ENCODE data around the gene UBXN11.

Gene UBXN11

DNA sequence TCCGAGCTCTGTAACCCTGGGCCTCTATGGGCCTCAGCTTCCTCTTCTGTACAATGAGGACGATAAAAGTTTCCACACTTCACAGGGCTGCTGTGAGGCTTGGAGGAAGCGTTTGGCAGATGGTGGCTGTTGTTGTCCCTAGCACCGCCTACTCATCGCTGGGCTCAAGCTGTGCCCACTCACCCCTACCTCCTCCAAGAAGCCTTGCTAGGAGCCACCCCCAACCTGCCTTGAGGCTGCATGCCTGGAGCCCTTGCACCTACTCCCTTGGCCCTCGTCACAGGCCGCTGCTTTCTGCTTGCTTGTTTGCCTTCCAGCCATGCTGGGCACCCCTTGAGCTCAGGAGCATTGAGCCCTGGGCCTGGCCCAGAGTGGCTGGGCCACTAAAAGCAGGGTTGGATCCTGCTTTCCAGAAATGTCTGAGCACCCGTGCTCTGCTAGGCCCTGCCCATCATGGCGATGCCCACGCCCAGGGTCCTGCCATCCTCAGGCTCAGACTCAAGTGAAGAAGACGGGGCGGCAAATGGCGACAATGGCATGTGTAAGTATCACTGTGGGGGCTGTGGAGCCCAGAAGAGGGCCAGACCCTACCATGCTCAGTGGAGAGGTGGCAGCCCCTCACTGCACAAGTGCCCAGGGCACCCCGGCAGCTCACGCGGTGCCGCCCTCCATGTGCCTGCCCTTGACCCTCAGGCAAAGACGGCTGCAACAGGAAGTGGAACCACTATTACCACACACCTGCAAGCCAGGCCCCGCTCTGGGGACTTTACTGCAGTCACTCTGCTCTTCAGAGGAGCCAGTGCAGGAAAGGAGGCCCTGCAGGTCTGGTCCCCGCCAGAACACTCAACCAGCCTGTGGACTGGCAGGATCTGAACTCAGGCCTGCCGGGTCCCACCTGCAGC, 17.0 kb downstream of the UBXN11 start:
- Histone ChIP-seq H3K4me3 (ENCODE audit: insufficient read depth in 1 of 2, low read depth in 1 of 2, low read length in 2 of 2) (no peak overlapping the region), H3K4me2 (ENCODE audit: low read length, poor library complexity, severe bottlenecking) (peak overlapping the region; percentile 8), H4K91ac (ENCODE audit: low read length) (no peak overlapping the region), H3K23ac (ENCODE audit: low read length in 2 of 2) (no peak overlapping the region), H2BK120ac (ENCODE audit: low read depth, low read length) (no peak overlapping the region), H2AK5ac (ENCODE audit: low read length, severe bottlenecking) (no peak overlapping the region), H3K27me3 (ENCODE audit: control insufficient read depth in 1 of 2, insufficient read depth in 1 of 2, low read length in 2 of 2) (no peaks in the 10 kb centered on the region), H3K14ac (ENCODE audit: low read length in 2 of 2) (no peak overlapping the region), H3K79me1 (replicated peaks; ENCODE audit: low read length, poor library complexity, severe bottlenecking) (peaks cover 8% of the 10 kb centered on the region), H3K4me1 (ENCODE audit: control insufficient read depth, insufficient read depth, low read depth, low read length) (peaks cover 57% of the 10 kb centered on the region), H2BK12ac (ENCODE audit: low read length in 2 of 2) (no peak overlapping the region), H3K9ac (ENCODE audit: low read length) (no peak overlapping the region), H3K4ac (ENCODE audit: low read depth in 1 of 2, low read length in 2 of 2) (no peak overlapping the region), H3K36me3 (ENCODE audit: control insufficient read depth in 1 of 2, insufficient read depth in 2 of 2, low read depth in 1 of 2, low read length in 2 of 2) (peaks cover 3 to 9% of the 10 kb centered on the region in 2 experiments), H2AFZ (ENCODE audit: low read depth, low read length) (no peak overlapping the region), H3K9me3 (ENCODE audit: control insufficient read depth, low read length) (no peaks in the 10 kb centered on the region), H3K27ac (ENCODE audit: low read length, poor library complexity, severe bottlenecking) (peak overlapping the region; percentile 73), H4K8ac (ENCODE audit: low read length) (no peak overlapping the region), H2BK15ac (ENCODE audit: low read depth, poor library complexity, severe bottlenecking) (no peak overlapping the region), H3K18ac (ENCODE audit: low read depth in 1 of 2, low read length in 2 of 2) (no peak overlapping the region), H2BK5ac (ENCODE audit: low read depth, low read length, poor library complexity, severe bottlenecking) (no peak overlapping the region)
- 96% methylated on average over 21 of the region's 21 CpGs for WGBS
- no peak for DNase-seq

DNA sequence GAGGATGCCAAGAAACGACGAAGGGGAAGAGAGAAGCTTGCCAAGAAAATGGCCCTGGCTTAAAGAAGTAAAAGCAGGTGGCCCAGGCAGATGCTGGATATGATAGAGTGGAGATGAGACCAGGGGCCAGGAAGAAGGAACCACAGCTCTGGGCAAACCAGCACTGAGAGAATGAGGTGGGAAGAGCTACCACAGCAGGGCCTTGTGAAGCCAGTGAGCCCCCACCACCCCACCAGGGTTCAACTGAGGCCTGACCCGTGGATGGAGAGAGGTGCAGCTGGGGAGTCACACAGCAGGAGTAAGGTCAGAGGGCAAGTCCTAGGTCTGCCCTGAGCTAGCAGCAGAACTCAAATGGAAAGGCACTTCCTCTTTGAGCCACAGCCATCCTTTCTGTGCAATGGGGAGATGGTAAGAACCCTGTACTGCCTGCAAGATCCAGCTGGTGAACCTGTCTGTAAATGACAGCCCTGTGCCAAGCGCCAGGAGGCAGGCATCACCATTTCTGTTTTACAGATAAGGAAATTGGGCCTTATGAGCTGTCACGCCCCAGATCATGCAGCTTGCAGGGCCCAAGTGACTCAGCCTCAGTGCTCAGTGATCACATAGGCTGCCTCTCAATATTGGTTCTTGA, 18.0 kb downstream of the UBXN11 start:
- Histone ChIP-seq H3K14ac (ENCODE audit: low read length in 2 of 2) (peak overlapping the region in 1 of 2 experiments; percentile 19), H2BK5ac (ENCODE audit: low read depth, low read length, poor library complexity, severe bottlenecking) (no peak overlapping the region), H3K9me3 (ENCODE audit: control insufficient read depth, low read length) (no peaks in the 10 kb centered on the region), H2AFZ (ENCODE audit: low read depth, low read length) (no peak overlapping the region), H2BK120ac (ENCODE audit: low read depth, low read length) (no peak overlapping the region), H2BK12ac (ENCODE audit: low read length in 2 of 2) (no peak overlapping the region), H4K8ac (ENCODE audit: low read length) (no peak overlapping the region), H3K4me3 (ENCODE audit: insufficient read depth in 1 of 2, low read depth in 1 of 2, low read length in 2 of 2) (no peak overlapping the region), H4K91ac (ENCODE audit: low read length) (no peak overlapping the region), H3K9ac (ENCODE audit: low read length) (no peak overlapping the region), H3K4me1 (ENCODE audit: control insufficient read depth, insufficient read depth, low read depth, low read length) (peaks cover 60% of the 10 kb centered on the region), H3K4me2 (ENCODE audit: low read length, poor library complexity, severe bottlenecking) (no peak overlapping the region), H3K27me3 (ENCODE audit: control insufficient read depth in 1 of 2, insufficient read depth in 1 of 2, low read length in 2 of 2) (no peaks in the 10 kb centered on the region), H3K23ac (ENCODE audit: low read length in 2 of 2) (no peak overlapping the region), H2BK15ac (ENCODE audit: low read depth, poor library complexity, severe bottlenecking) (no peak overlapping the region), H3K36me3 (ENCODE audit: control insufficient read depth in 1 of 2, insufficient read depth in 2 of 2, low read depth in 1 of 2, low read length in 2 of 2) (peaks cover 8 to 11% of the 10 kb centered on the region in 2 experiments), H3K27ac (ENCODE audit: low read length, poor library complexity, severe bottlenecking) (peak overlapping the region; percentile 43), H3K18ac (ENCODE audit: low read depth in 1 of 2, low read length in 2 of 2) (peak overlapping the region in 1 of 2 experiments; percentile 46), H3K4ac (ENCODE audit: low read depth in 1 of 2, low read length in 2 of 2) (no peak overlapping the region), H2AK5ac (ENCODE audit: low read length, severe bottlenecking) (peak overlapping the region; percentile 60), H3K79me1 (replicated peaks; ENCODE audit: low read length, poor library complexity, severe bottlenecking) (peaks cover 9% of the 10 kb centered on the region)
- WGBS: 89% methylated on average over 5 of the region's 5 CpGs
- no peak for DNase-seq

DNA sequence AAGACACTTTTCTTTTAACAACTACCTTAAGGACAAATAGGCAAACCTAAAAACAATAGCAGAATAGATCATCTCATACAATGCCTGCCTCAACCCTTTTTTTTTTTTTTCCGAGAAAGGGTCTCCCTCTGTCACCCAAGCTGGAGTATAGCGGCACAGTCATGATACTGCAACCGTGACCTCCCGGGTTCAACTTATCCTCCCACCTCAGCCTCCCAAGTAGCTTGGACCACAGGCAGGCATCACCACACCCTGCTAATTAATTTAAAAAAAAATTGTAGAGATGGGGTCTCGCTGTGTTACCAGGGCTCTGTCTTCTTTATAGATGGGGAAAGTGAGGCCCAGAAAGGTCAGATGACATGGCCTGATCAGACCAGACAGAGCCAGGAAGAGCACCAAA, 18.6 kb downstream of the UBXN11 start:
- Histone ChIP-seq H3K4me1 (ENCODE audit: control insufficient read depth, insufficient read depth, low read depth, low read length) (peaks cover 63% of the 10 kb centered on the region), H2AFZ (ENCODE audit: low read depth, low read length) (no peak overlapping the region), H3K36me3 (ENCODE audit: control insufficient read depth in 1 of 2, insufficient read depth in 2 of 2, low read depth in 1 of 2, low read length in 2 of 2) (peaks cover 7 to 16% of the 10 kb centered on the region in 2 experiments), H2BK5ac (ENCODE audit: low read depth, low read length, poor library complexity, severe bottlenecking) (no peak overlapping the region), H3K9ac (ENCODE audit: low read length) (peak overlapping the region; percentile 39), H3K23ac (ENCODE audit: low read length in 2 of 2) (no peak overlapping the region), H3K27me3 (ENCODE audit: control insufficient read depth in 1 of 2, insufficient read depth in 1 of 2, low read length in 2 of 2) (no peaks in the 10 kb centered on the region), H4K8ac (ENCODE audit: low read length) (no peak overlapping the region), H2AK5ac (ENCODE audit: low read length, severe bottlenecking) (no peak overlapping the region), H3K4me2 (ENCODE audit: low read length, poor library complexity, severe bottlenecking) (no peak overlapping the region), H3K18ac (ENCODE audit: low read depth in 1 of 2, low read length in 2 of 2) (no peak overlapping the region), H4K91ac (ENCODE audit: low read length) (no peak overlapping the region), H2BK12ac (ENCODE audit: low read length in 2 of 2) (no peak overlapping the region), H3K27ac (ENCODE audit: low read length, poor library complexity, severe bottlenecking) (no peak overlapping the region), H3K4me3 (ENCODE audit: insufficient read depth in 1 of 2, low read depth in 1 of 2, low read length in 2 of 2) (no peak overlapping the region), H2BK120ac (ENCODE audit: low read depth, low read length) (no peak overlapping the region), H3K9me3 (ENCODE audit: control insufficient read depth, low read length) (no peaks in the 10 kb centered on the region), H2BK15ac (ENCODE audit: low read depth, poor library complexity, severe bottlenecking) (no peak overlapping the region), H3K14ac (ENCODE audit: low read length in 2 of 2) (no peak overlapping the region), H3K79me1 (replicated peaks; ENCODE audit: low read length, poor library complexity, severe bottlenecking) (peaks cover 11% of the 10 kb centered on the region), H3K4ac (ENCODE audit: low read depth in 1 of 2, low read length in 2 of 2) (no peak overlapping the region)
- DNase-seq: no peak
- 93% methylated on average over 4 of the region's 5 CpGs for WGBS

DNA sequence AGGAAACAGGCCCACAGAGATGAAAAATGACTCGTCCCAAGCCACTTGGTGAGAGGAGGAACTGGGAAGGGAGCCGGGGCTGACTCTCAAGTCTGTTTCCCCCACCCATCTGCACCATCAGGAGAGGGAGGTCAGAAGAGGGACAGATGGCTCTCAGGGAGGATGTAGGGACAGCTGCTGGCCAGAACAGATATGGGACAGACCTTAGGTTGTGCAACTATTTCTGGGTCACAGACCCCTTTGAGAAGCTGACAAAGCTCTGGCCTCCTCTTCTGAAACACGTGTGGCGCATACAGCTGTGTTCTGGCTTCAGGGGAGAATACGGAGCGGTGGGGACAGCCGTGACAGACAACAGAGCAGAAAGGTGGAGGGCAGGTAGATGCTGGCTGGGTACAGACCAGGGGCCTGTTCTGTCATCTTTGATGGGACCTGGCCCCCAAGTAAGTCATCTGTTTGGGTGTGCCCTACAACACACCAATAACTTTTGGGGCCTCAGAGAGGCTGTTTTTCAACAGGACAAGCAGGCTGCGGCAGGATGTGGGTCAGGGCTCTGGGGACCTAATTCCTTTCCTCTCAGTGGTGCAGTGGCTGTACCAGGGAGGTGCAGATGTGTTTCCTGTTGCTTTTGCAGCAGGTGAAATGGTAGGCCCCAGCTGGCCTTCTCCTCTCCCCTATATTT, 19.3 kb downstream of the UBXN11 start:
- Histone ChIP-seq H3K4me2 (ENCODE audit: low read length, poor library complexity, severe bottlenecking) (no peak overlapping the region), H3K4me3 (ENCODE audit: insufficient read depth in 1 of 2, low read depth in 1 of 2, low read length in 2 of 2) (no peak overlapping the region), H2BK15ac (ENCODE audit: low read depth, poor library complexity, severe bottlenecking) (no peak overlapping the region), H3K9me3 (ENCODE audit: control insufficient read depth, low read length) (no peaks in the 10 kb centered on the region), H3K27ac (ENCODE audit: low read length, poor library complexity, severe bottlenecking) (no peak overlapping the region), H3K18ac (ENCODE audit: low read depth in 1 of 2, low read length in 2 of 2) (no peak overlapping the region), H3K27me3 (ENCODE audit: control insufficient read depth in 1 of 2, insufficient read depth in 1 of 2, low read length in 2 of 2) (no peaks in the 10 kb centered on the region), H4K91ac (ENCODE audit: low read length) (no peak overlapping the region), H2AFZ (ENCODE audit: low read depth, low read length) (no peak overlapping the region), H3K9ac (ENCODE audit: low read length) (peak overlapping the region; percentile 39), H2AK5ac (ENCODE audit: low read length, severe bottlenecking) (peak overlapping the region; percentile 28), H4K8ac (ENCODE audit: low read length) (no peak overlapping the region), H3K4me1 (ENCODE audit: control insufficient read depth, insufficient read depth, low read depth, low read length) (peaks cover 69% of the 10 kb centered on the region), H2BK12ac (ENCODE audit: low read length in 2 of 2) (peak overlapping the region in 1 of 2 experiments; percentile 31), H3K23ac (ENCODE audit: low read length in 2 of 2) (no peak overlapping the region), H3K36me3 (ENCODE audit: control insufficient read depth in 1 of 2, insufficient read depth in 2 of 2, low read depth in 1 of 2, low read length in 2 of 2) (peaks cover 13 to 23% of the 10 kb centered on the region in 2 experiments), H2BK5ac (ENCODE audit: low read depth, low read length, poor library complexity, severe bottlenecking) (no peak overlapping the region), H3K14ac (ENCODE audit: low read length in 2 of 2) (no peak overlapping the region), H2BK120ac (ENCODE audit: low read depth, low read length) (no peak overlapping the region), H3K4ac (ENCODE audit: low read depth in 1 of 2, low read length in 2 of 2) (no peak overlapping the region), H3K79me1 (replicated peaks; ENCODE audit: low read length, poor library complexity, severe bottlenecking) (peaks cover 13% of the 10 kb centered on the region)
- peak; percentile 21 for DNase-seq
- 41% methylated on average over 8 of the region's 8 CpGs for WGBS

All from mesenchymal stem cell (in vitro differentiated cells and primary cell).